DND-41 (cell line): Measurements from ENCODE around the gene KRTAP4-6.
"Not testable (repeated sequence)": the region's sequence is repeated elsewhere in the genome, so short reads cannot be mapped to it uniquely, and the experiment has no call there.

Experiments used
- ATAC-seq: fragments of 200-7000 bp; cut with Tn5 transposase; 3 replicates; pipeline ENCODE4 v1.9.1; 2021; ENCODE audit warnings: low read depth; ENCODE audit not compliant: insufficient read depth
- DNase-seq: peaks from one replicate; pipeline ENCODE4 v3.0.0-alpha.2; 2020
- H2AFZ ChIP-seq: 2 replicates; pipeline ENCODE4 v1.6.0; 2012; ENCODE audit warnings: low read depth, low read length
- H3K27ac ChIP-seq: 2 replicates; pipeline ENCODE4 v1.5.1; 2012; ENCODE audit warnings: low read length, inconsistent platforms
- H3K27me3 ChIP-seq: fragments of 200-600 bp; sonication (generic); 2 replicates; pipeline ENCODE4 v1.6.0; 2012; ENCODE audit warnings: low read length, mild to moderate bottlenecking, inconsistent platforms; ENCODE audit not compliant: insufficient read depth, poor library complexity
- H3K36me3 ChIP-seq: 2 replicates; pipeline ENCODE4 v1.5.1; 2012; ENCODE audit warnings: low read length, inconsistent platforms; ENCODE audit not compliant: insufficient read depth
- H3K4me1 ChIP-seq: 2 replicates; pipeline ENCODE4 v1.5.1; 2012; ENCODE audit warnings: mild to moderate bottlenecking, low read length; ENCODE audit not compliant: insufficient read depth
- H3K4me2 ChIP-seq: 2 replicates; pipeline ENCODE4 v1.6.0; 2012; ENCODE audit warnings: mild to moderate bottlenecking, moderate library complexity, low read length, inconsistent platforms; ENCODE audit not compliant: insufficient read depth
- H3K4me3 ChIP-seq, 2 experiments: fragments of 200-600 bp in 1 of 2; shearing (Covaris generic) in 1 of 2; 2 replicates each; pipeline ENCODE4 v1.5.1; 2012 to 2016; ENCODE audit warnings: inconsistent platforms in 2 of 2, low read length in 2 of 2, mild to moderate bottlenecking in 2 of 2, low read depth in 1 of 2, moderate library complexity in 1 of 2
- H3K79me2 ChIP-seq: 2 replicates; pipeline ENCODE4 v1.6.0; 2012; ENCODE audit warnings: low read length, inconsistent platforms; ENCODE audit not compliant: insufficient read depth
- H3K9ac ChIP-seq: 2 replicates; pipeline ENCODE4 v1.6.0; 2012; ENCODE audit warnings: low read depth, mild to moderate bottlenecking, inconsistent platforms, low read length, moderate library complexity
- H3K9me3 ChIP-seq: 2 replicates; pipeline ENCODE4 v1.5.1; 2012; ENCODE audit warnings: low read length, moderate library complexity, mild to moderate bottlenecking, inconsistent platforms; ENCODE audit not compliant: insufficient read depth, severe bottlenecking
- H4K20me1 ChIP-seq: 2 replicates; pipeline ENCODE4 v1.6.0; 2012; ENCODE audit warnings: low read length; ENCODE audit not compliant: insufficient read depth
- EZH2 ChIP-seq: IDR thresholded peaks from 3 replicates; pipeline ENCODE4 v1.6.1; 2012; ENCODE audit warnings: borderline replicate concordance, low read depth, mild to moderate bottlenecking, moderate library complexity, low read length, inconsistent platforms; ENCODE audit not compliant: severe bottlenecking
- TF ChIP-seq, protein P1 (sequence below): IDR thresholded peaks from 2 replicates; pipeline ENCODE4 v1.5.1; 2012; ENCODE audit warnings: borderline replicate concordance, low read length, moderate library complexity, mild to moderate bottlenecking; ENCODE audit not compliant: poor library complexity, severe bottlenecking; ENCODE audit errors: extremely low read depth

KRTAP4-6 gene

GRCh38 chr17:41104386-41105038, 35.8 kb downstream of the KRTAP4-6 start:
- not testable (repeated sequence) for H2AFZ ChIP-seq, H3K79me2 ChIP-seq, H3K4me3 ChIP-seq, DNase-seq, H3K27me3 ChIP-seq, H3K27ac ChIP-seq, H3K4me2 ChIP-seq, H3K36me3 ChIP-seq, H3K9ac ChIP-seq, H4K20me1 ChIP-seq, ATAC-seq, H3K9me3 ChIP-seq, H3K4me1 ChIP-seq

DNA sequence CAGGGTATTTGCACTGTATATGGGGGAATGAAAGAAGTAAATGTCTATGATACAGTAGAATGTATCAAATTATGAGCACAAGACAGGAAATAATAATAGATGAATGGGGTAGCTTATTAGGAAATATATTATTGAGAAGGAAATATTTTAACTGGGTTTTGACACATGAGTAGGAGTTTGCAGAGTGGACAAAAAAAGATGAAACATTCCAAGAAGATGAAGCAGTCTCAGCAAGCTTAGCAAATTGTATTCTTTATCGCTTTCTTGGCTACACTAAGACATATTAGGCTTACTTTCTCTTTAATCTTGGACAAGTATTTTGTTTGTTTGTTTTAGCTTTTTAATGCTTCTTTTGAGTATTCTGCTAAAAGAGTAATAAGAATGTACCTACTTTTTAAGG, 36.4 kb downstream of the KRTAP4-6 start:
- no peak overlapping the region for H2AFZ ChIP-seq
- no peak overlapping the region for H3K4me2 ChIP-seq
- TF ChIP-seq, protein P1, sequence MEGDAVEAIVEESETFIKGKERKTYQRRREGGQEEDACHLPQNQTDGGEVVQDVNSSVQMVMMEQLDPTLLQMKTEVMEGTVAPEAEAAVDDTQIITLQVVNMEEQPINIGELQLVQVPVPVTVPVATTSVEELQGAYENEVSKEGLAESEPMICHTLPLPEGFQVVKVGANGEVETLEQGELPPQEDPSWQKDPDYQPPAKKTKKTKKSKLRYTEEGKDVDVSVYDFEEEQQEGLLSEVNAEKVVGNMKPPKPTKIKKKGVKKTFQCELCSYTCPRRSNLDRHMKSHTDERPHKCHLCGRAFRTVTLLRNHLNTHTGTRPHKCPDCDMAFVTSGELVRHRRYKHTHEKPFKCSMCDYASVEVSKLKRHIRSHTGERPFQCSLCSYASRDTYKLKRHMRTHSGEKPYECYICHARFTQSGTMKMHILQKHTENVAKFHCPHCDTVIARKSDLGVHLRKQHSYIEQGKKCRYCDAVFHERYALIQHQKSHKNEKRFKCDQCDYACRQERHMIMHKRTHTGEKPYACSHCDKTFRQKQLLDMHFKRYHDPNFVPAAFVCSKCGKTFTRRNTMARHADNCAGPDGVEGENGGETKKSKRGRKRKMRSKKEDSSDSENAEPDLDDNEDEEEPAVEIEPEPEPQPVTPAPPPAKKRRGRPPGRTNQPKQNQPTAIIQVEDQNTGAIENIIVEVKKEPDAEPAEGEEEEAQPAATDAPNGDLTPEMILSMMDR, result no peak
- TF ChIP-seq EZH2, result no peak
- ATAC-seq, result no peak
- no peaks in the 10 kb centered on the region for H4K20me1 ChIP-seq
- H3K4me3 ChIP-seq, result no peak overlapping the region
- H3K36me3 ChIP-seq, result no peaks in the 10 kb centered on the region
- H3K4me1 ChIP-seq, result no peaks in the 10 kb centered on the region
- H3K9me3 ChIP-seq, result no peaks in the 10 kb centered on the region
- H3K27me3 ChIP-seq, result no peaks in the 10 kb centered on the region
- no peaks in the 10 kb centered on the region for H3K79me2 ChIP-seq
- no peak for DNase-seq
- H3K27ac ChIP-seq, result no peak overlapping the region
- no peak overlapping the region for H3K9ac ChIP-seq

GRCh38 chr17:41101586-41102259, 38.6 kb downstream of the KRTAP4-6 start, which contains the start of gene KRTAP4-16:
Gene KRTAP4-16 (minus strand): TSS chr17:41102209. CDS start chr17:41102209, 0 bp downstream.
- Histone ChIP-seq H3K4me1 (no peaks in the 10 kb centered on the region), H3K27me3 (no peaks in the 10 kb centered on the region), H2AFZ (no peak within 1 kb of the TSS), H3K4me2 (no peak within 1 kb of the TSS), H3K79me2 (no peaks in the 10 kb centered on the region), H3K36me3 (no peaks in the 10 kb centered on the region), H3K4me3 (no peak within 1 kb of the TSS), H3K9ac (no peak within 1 kb of the TSS), H4K20me1 (no peaks in the 10 kb centered on the region), H3K27ac (no peak within 1 kb of the TSS), H3K9me3 (no peaks in the 10 kb centered on the region)
- ATAC-seq (no peak), DNase-seq (no peak)
- TF ChIP-seq, protein P1, result no peak
- no peak for TF ChIP-seq EZH2

DNA sequence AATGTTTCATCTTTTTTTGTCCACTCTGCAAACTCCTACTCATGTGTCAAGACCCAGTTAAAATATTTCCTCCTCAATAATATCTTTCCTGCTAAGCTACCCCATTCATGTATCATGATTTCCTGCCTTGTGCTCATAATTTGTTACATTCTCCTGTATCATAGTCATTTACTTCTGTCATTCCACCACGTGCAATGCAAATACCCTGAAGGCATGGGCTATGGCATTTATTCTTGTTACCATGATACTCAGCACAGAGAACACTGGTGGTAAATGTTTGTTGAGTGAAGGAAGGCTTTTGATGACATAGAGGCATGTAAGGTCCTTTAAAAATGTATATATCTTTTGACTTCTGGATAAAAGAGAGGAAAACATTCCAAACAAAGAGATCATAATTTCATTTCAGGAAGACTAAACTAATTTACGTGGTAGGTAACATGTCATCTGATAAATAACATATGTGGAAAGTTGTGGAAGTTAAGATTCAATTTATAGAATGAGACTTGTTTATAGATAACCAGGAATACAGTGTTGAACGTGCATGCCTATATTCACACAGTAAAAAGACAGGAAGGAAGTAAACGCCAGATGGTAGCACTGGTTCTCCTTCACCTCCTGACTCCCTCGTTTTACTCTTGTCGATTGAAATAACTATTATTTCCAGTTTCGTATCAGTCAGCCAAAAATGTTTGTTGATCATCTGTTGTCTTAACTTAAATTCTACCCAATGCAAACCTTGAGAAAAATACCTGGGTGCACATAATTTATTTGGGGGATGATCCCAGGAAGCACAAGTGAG, 40.5 kb downstream of the KRTAP4-6 start:
- not testable (repeated sequence) for ATAC-seq, H3K4me1 ChIP-seq, H3K27ac ChIP-seq, H3K27me3 ChIP-seq, H3K9ac ChIP-seq, DNase-seq, H4K20me1 ChIP-seq, H3K36me3 ChIP-seq, H3K79me2 ChIP-seq, H2AFZ ChIP-seq, H3K9me3 ChIP-seq, H3K4me2 ChIP-seq, H3K4me3 ChIP-seq
